Spleen (tissue), 7 donors: ENCODE results near the gene HOXD10.

Source experiments
- POLR2A ChIP-seq, 3 donors: fragments of 450-650 bp; IDR thresholded peaks; one replicate each; pipeline ENCODE4 v1.5.1; 2017; ENCODE audit warnings: antibody characterized with exemption in 3 of 3, mild to moderate bottlenecking in 1 of 3
- POLR2AphosphoS5 ChIP-seq, 3 donors: sonication (generic); formaldehyde crosslinking; IDR thresholded peaks; one replicate each; pipeline ENCODE4 v1.5.1; 2017; ENCODE audit warnings: antibody characterized with exemption in 3 of 3
- TF ChIP-seq, protein P1 (sequence below), 11 experiments: fragments of 200-600 bp in 7 of 11; fragments of 450-650 bp in 4 of 11; sonication (generic) in 4 of 11; IDR thresholded peaks in 8 of 11; conservative IDR thresholded peaks in 3 of 11; 1 replicate in 7 of 11; 2 replicates in 4 of 11; pipeline versions ENCODE4 v1.4.0 to v1.8.0; 2016 to 2021; ENCODE audit warnings: antibody characterized with exemption in 11 of 11, inconsistent platforms in 4 of 11, mild to moderate bottlenecking in 1 of 11
- donor health status: DM: no; HTN: no; CAD: no; lungs with moderate emphysema.
- donor health status: DM: no; HTN: no; CAD: no.
- donor health status: DM: no; HTN: no; CAD: no.

DNA sequence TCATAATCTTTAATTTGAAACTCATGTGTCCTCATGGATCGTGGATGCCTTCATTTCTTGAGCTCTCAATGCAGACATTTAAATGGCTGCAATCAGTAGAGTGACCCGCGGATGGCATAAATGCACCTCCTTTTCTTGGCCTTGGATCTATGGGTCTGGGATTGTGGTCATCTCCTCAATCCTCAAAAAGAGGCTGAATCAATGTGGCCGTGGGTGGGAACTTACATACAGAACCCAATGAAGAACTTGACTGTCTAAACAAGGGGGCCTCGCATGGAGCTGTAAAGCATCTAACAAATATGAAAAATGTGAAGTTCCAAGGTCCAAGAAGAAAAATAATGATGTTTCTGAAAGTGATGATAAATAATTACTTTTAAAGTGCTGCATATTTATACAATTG lies 21.2 kb upstream of the HOXD10 start:
- TF ChIP-seq, protein P1, sequence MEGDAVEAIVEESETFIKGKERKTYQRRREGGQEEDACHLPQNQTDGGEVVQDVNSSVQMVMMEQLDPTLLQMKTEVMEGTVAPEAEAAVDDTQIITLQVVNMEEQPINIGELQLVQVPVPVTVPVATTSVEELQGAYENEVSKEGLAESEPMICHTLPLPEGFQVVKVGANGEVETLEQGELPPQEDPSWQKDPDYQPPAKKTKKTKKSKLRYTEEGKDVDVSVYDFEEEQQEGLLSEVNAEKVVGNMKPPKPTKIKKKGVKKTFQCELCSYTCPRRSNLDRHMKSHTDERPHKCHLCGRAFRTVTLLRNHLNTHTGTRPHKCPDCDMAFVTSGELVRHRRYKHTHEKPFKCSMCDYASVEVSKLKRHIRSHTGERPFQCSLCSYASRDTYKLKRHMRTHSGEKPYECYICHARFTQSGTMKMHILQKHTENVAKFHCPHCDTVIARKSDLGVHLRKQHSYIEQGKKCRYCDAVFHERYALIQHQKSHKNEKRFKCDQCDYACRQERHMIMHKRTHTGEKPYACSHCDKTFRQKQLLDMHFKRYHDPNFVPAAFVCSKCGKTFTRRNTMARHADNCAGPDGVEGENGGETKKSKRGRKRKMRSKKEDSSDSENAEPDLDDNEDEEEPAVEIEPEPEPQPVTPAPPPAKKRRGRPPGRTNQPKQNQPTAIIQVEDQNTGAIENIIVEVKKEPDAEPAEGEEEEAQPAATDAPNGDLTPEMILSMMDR (IDR thresholded peaks at IDR 0.05 in 8 of 11, conservative IDR thresholded peaks at IDR 0.05 in 3 of 11) = no peak
- TF ChIP-seq POLR2AphosphoS5 (IDR thresholded peaks at IDR 0.05) (no peak), POLR2A (IDR thresholded peaks at IDR 0.05) (no peak)
